Measurements from ENCODE around the gene CAVIN3. TPM values are rescaled to one million over a fixed set of nuclear protein-coding genes. Genes with fewer than 3 reads are reported as not detected.

The CAVIN3 gene
- total and polyA plus RNA-seq, 2 of the 8 experiments (the other 6 are each of a cell fraction or from before 2014, with no cell fraction given) = 17.7 to 26.4 TPM

DNA sequence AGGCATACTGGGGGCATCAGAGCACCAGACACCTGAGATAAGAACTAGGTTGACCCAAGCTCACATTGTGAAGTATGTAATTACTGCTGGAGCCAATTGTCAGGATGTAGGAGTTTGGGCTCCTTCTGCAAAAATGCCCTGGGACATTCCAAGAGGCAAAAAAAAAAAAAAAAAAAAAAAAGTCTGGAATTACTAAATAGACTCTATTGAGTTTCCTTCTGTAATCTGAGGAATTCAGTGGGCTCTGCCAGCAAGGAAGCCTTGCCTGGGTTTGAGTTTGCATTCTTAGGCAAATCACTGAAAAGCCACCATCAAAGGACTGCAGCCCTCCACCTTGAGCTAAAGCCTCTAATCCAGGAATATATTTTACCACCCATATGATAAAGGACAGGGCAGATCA is 8.0 kb upstream of the CAVIN3 start (continued):
- no peak for TF ChIP-seq SIN3A (conservative IDR thresholded peaks at IDR 0.05 in 1 of 2, IDR thresholded peaks at IDR 0.05 in 1 of 2; ENCODE audit: low read depth in 1 of 2, low read length in 2 of 2)
- no peak for TF ChIP-seq SP4 (IDR thresholded peaks at IDR 0.05; ENCODE audit: low read length)
- no peak for TF ChIP-seq CREB1 (IDR thresholded peaks at IDR 0.05)

All from H1 (cell line).